IPS-18c (cell line): ENCODE measurements around the gene C1QL1.
"Not testable (repeated sequence)": the region's sequence is repeated elsewhere in the genome, so short reads cannot be mapped to it uniquely, and the experiment has no call there.

Source experiments
- H3K4me3 ChIP-seq: 2 replicates; pipeline ENCODE4 v1.7.0; 2013; ENCODE audit warnings: low read depth, mild to moderate bottlenecking, low read length, moderate library complexity; ENCODE audit not compliant: insufficient read depth
- H3K9me3 ChIP-seq: one replicate; pipeline ENCODE4 v1.6.1; 2013; ENCODE audit warnings: mild to moderate bottlenecking, low read length, moderate library complexity; ENCODE audit not compliant: control insufficient read depth, insufficient read depth

The C1QL1 gene

DNA sequence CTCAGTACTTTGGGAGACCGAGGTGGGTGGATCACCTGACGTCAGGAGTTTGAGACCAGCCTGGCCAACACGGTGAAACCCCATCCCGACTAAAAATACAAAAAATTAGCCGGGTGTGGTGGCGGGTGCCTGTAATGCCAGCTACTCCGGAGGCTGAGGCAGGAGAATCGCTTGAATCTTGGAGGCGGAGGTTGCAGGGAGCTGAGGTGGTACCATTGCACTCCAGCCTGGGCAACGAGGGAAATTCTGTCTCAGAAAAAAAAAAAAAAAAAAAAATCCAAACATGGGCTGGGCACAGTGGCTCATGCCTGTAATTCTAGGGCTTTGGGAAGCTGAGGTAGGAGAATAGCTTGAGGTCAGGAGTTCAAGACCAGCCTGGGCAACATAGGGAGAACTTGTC, 22.5 kb downstream of the C1QL1 start:
- not testable (repeated sequence) for H3K9me3 ChIP-seq, H3K4me3 ChIP-seq

GRCh38 chr17:44942456-44942855, 25.6 kb downstream of the C1QL1 start:
- no peak overlapping the region for H3K4me3 ChIP-seq
- H3K9me3 ChIP-seq, result no peaks in the 10 kb centered on the region

GRCh38 chr17:44941712-44942331, 26.3 kb downstream of the C1QL1 start:
- no peaks in the 10 kb centered on the region for H3K9me3 ChIP-seq
- no peak overlapping the region for H3K4me3 ChIP-seq

DNA sequence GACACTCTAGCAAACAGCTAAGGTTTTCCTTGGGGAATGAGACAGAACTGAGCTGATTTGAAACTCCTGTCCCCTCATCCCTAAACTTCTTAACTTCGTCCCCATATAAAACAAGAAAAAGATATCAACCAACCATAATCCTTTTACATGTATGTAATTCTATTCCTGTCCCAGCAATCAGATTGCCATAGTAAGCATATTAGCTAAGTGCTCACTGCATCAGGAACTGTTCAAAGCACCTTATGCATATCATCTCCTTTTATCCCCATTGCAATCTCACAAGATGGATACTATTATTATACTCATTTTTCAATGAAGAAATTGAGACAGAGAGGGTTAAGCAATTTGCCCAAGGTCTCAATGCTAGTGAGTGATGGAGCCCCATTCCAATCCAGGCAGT, 27.3 kb downstream of the C1QL1 start:
- Histone ChIP-seq H3K9me3 (no peaks in the 10 kb centered on the region), H3K4me3 (no peak overlapping the region)

DNA sequence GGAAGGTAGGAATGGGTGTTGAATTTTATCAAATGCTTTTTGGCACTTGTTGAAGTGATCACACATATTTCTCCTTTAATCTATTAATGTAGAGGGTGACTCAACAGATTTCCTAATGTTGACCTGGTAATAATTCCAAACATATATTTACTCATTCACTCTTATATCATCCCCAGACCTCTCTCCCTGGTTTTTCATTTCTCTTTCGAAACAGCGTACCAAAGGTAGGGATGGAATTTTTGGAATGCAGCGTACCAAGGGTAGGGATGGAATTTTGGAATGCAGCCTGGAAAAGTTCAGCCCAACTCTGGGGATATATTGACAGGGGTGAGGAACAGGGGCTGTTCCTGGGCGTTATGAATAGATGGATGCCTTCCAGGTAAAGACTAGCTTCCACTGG, 27.8 kb downstream of the C1QL1 start:
- no peaks in the 10 kb centered on the region for H3K9me3 ChIP-seq
- H3K4me3 ChIP-seq, result no peak overlapping the region

GRCh38 chr17:44935116-44935515, 33.0 kb downstream of the C1QL1 start:
- no peak overlapping the region for H3K4me3 ChIP-seq
- H3K9me3 ChIP-seq, result no peaks in the 10 kb centered on the region

DNA sequence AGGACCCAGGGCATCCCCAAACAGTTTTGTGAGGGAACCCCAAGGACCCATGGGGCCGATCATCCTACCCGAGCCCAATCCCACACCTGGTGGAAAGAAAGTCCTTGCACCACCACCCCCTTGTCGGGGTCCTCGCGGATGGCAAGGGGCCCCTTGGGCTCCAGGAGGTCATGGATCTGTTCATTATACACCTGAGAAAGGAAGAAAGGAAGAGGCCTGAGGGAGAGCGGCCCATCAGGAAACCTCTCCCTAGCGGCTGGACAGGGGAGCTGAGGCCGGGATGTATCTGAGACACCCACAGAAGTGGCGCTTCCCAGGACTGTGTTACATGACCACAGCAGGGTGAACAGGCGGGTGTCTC, 33.4 kb downstream of the C1QL1 start:
- no peak overlapping the region for H3K4me3 ChIP-seq
- no peaks in the 10 kb centered on the region for H3K9me3 ChIP-seq

DNA sequence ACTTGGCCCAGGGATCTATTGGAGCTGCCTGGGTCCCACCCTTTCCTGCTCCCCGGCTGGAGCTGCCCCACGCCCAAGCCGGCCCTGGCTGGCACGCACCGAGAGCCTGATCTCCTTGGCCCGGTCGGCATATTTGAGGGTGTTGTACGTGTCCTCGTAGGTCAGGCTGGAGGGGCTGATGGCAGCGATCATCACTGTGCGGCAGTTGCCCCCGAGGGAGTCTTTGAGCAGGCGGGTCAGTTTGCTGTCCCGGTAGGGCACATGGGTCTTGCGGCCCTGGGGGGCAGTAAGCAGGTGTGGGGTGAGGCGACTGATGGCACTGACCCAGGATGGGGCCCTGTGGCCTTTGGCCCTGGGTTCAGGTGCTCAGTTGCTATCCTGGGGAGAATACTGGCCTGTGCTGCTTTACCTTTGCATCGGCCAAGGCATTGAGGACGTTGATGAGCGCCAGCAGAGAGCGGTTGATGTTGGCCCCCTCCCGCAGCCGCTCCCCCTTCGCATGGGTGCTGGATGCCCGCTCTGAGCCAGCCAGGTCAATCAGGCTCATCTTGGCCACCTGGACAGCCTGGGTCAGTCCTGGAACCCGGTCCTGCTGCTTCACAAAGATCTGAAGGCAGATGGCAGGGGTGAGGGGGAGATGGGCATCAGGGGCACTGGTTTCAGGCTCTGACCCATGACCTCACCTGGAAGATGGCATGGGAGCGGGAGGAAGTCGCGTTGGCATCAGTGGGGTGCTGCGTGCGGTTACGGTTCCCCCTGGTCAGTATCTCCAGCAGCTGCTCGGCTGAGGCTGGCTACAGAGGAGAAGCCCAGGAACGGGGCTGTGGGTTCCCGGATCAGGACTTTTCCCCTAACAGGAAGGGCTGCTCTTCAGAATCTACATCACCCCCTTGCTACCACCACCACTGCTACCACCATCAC, 34.0 kb downstream of the C1QL1 start:
- Histone ChIP-seq H3K4me3 (no peak overlapping the region), H3K9me3 (no peaks in the 10 kb centered on the region)

DNA sequence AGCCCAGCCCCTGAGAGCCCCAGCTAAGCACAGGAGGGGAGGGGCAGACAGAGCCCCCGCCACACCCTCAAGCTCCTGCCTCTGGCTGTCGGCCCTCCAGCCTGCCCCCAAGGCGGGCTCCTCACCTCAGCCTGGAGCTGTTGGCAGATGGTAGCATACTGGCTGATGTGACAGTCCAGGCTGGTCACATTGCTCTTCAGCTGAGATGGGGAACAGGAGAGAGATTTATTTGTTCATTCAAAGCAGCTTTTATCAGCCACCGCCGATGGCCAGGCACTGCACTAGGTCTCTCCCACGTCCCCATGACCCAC, 35.4 kb downstream of the C1QL1 start:
- H3K4me3 ChIP-seq, result no peak overlapping the region

DNA sequence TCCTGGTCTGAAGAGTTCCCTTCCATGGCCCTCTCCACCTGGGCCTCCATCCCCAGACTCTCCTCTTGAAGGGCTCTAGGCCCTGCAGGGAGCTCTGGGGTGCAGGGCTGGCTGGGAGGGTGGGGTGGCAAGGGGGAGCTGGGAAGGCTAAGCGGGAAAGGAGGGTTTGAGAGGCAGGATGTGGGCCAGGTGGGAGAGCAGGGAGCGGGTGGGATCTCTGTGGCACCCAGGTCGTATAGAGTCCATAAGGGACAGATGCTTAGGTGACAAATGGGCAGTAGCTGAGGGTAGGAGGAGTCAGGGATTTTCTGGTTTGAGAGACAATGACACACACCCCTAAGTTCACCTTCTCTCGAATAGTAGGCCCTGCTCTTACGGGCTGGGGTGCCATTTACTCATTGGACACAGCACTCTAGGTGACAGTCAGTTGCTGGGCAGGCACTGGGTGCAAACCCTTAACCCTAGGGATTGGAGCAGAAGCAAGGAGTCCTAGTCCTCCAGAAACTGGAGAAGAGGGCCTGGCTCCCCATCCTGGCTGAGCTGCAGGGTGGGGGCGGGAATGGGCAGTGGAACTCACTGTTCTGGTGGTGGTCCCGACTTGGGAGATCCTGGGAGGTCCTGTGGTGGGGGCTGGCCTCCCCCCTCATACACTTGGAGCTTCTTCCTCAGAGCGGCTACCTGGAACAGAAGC, 35.9 kb downstream of the C1QL1 start:
- no peak overlapping the region for H3K4me3 ChIP-seq
- H3K9me3 ChIP-seq, result no peaks in the 10 kb centered on the region

More for the DNA sequence above, 35.4 kb downstream of the C1QL1 start:
- no peaks in the 10 kb centered on the region for H3K9me3 ChIP-seq

- Histone ChIP-seq H3K9me3 (no peaks in the 10 kb centered on the region), H3K4me3 (no peak overlapping the region)
Measured at GRCh38 chr17:44931376-44931775, 36.7 kb downstream of the C1QL1 start.

GRCh38 chr17:44930667-44931066, 37.4 kb downstream of the C1QL1 start:
- Histone ChIP-seq H3K4me3 (no peak overlapping the region), H3K9me3 (no peaks in the 10 kb centered on the region)

GRCh38 chr17:44928950-44929720, 39.0 kb downstream of the C1QL1 start:
- no peak overlapping the region for H3K4me3 ChIP-seq
- no peaks in the 10 kb centered on the region for H3K9me3 ChIP-seq

DNA sequence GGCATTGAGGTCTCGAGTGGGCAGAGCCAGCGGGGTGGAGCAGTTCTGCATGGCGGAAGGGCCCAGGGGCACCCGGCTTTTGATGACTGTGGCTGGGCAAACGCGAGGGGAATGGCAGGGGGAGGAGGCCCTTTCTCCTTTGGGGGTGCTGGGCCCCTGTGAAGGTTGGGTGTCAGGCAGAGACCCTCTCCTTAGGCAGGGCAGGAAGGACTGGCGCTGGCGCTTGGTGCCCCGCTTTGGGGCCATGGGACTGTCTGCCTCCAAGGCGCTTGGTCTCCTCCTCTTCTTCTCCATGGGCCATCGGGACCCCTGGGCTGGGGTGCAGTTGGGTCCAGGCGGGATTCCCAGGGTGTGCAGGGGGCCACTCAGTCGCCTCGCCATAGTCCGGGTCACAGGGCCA, 40.0 kb downstream of the C1QL1 start:
- Histone ChIP-seq H3K4me3 (no peak overlapping the region), H3K9me3 (no peaks in the 10 kb centered on the region)

DNA sequence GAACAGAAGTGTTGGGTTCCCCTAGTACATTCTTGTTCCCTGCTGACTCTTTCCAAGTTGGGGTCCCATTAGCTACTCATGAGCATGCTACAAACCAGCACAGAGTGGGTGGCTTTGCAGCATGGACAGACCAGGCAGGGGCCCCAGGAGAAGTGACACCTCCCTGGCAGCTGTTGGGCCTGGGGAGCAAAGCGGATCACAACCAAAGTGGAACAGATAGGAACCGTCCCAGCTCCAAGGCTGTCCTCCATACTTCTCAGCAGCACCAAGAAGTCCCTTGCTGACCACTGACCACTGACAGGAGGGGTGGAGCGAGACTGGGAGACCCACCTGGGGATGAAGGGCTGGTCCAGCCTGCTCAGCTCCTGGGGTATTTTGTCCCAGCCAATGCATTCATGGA, 40.4 kb downstream of the C1QL1 start:
- peaks cover 2% of the 10 kb centered on the region for H3K9me3 ChIP-seq
- no peak overlapping the region for H3K4me3 ChIP-seq

DNA sequence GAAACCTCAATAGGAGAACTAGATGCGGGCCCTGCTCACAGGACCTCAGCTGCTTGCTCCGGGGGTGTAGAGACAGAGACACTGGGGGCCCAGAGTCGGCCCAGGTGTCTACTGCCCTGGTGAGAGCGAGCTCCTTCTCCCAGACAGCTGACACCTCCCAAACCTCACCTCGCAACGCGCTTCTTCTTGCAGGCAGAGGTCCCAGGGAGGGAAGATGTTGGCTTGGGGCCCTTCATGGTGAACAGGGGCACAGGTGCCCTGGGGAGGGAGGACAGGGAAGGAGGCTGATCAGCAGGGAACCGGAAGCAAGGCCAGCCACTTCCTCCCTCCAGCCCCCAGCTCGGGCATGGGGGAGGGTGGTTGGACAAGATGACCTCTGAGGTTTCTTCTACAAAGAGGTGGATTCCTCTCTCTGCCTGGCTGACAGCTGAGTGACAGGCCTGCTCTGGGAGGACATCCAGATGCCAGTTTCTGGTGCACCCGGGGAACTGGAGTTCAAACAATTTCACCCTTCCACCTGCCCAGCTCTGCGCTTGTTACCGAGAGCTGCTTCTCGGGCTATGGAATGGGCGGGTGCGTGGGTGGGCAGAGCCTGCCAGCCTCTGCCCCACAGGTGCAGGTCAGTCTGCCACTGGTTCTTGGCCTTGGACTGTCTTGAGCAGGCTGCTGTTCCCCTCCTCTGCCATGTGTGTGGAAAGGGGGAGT, 41.1 kb downstream of the C1QL1 start:
- Histone ChIP-seq H3K9me3 (peaks cover 5% of the 10 kb centered on the region), H3K4me3 (no peak overlapping the region)
